Breast epithelium (tissue), 3 donors: Measurements from ENCODE around the gene GP9.

Source experiments
- POLR2A ChIP-seq: fragments of 450-650 bp; IDR thresholded peaks from one replicate; pipeline ENCODE4 v1.6.1; 2016; ENCODE audit warnings: antibody characterized with exemption, mild to moderate bottlenecking, moderate library complexity
- POLR2AphosphoS5 ChIP-seq, 3 donors: sonication (generic); formaldehyde crosslinking; IDR thresholded peaks; one replicate each; pipeline ENCODE4 v1.6.1; 2017; ENCODE audit warnings: antibody characterized with exemption in 3 of 3
- TF ChIP-seq, protein P1 (sequence below), 3 donors: fragments of 450-650 bp; IDR thresholded peaks; one replicate each; pipeline ENCODE4 v1.5.1; 2016 to 2017; ENCODE audit warnings: antibody characterized with exemption in 3 of 3, mild to moderate bottlenecking in 3 of 3, moderate library complexity in 3 of 3

GRCh38 chr3:129021140-129021551, 39.4 kb upstream of the GP9 start:
- TF ChIP-seq, protein P1, sequence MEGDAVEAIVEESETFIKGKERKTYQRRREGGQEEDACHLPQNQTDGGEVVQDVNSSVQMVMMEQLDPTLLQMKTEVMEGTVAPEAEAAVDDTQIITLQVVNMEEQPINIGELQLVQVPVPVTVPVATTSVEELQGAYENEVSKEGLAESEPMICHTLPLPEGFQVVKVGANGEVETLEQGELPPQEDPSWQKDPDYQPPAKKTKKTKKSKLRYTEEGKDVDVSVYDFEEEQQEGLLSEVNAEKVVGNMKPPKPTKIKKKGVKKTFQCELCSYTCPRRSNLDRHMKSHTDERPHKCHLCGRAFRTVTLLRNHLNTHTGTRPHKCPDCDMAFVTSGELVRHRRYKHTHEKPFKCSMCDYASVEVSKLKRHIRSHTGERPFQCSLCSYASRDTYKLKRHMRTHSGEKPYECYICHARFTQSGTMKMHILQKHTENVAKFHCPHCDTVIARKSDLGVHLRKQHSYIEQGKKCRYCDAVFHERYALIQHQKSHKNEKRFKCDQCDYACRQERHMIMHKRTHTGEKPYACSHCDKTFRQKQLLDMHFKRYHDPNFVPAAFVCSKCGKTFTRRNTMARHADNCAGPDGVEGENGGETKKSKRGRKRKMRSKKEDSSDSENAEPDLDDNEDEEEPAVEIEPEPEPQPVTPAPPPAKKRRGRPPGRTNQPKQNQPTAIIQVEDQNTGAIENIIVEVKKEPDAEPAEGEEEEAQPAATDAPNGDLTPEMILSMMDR (IDR thresholded peaks at IDR 0.05): no peak
- TF ChIP-seq POLR2A: no peak
- TF ChIP-seq POLR2AphosphoS5 (IDR thresholded peaks at IDR 0.05): no peak
